HepG2 (cell line): Measurements from ENCODE around the gene KCNK17. TPM values are rescaled to one million over a fixed set of nuclear protein-coding genes. Genes with fewer than 3 reads are reported as not detected.
A peak's percentile ranks its signal among the peaks of the same experiment; 100 is the strongest.

Source experiments
- CHCHD3 ChIP-seq: sonication (generic); formaldehyde crosslinking; IDR thresholded peaks from 2 replicates; pipeline ENCODE4 v1.8.0; 2022; ENCODE audit warnings: mild to moderate bottlenecking, missing genetic modification reagents, moderate library complexity
- ELF3 ChIP-seq: IDR thresholded peaks from 2 replicates; pipeline ENCODE4 v1.6.1; 2016; ENCODE audit warnings: missing genetic modification reagents, missing compliant biosample characterization
- GABPB1 ChIP-seq: IDR thresholded peaks from 2 replicates; pipeline ENCODE4 v1.6.1; 2016; ENCODE audit warnings: mild to moderate bottlenecking, missing genetic modification reagents, moderate library complexity, missing compliant biosample characterization
- JUN ChIP-seq: sonication (generic); formaldehyde crosslinking; IDR thresholded peaks from 2 replicates; pipeline ENCODE4 v1.4.0; 2020; ENCODE audit warnings: mild to moderate bottlenecking, missing genetic modification reagents
- NCOA1 ChIP-seq: sonication (generic); formaldehyde crosslinking; IDR thresholded peaks from 2 replicates; pipeline ENCODE4 v1.9.0; 2021; ENCODE audit warnings: missing genetic modification reagents
- PAF1 ChIP-seq: IDR thresholded peaks from 2 replicates; pipeline ENCODE4 v1.6.1; 2016; ENCODE audit warnings: missing genetic modification reagents, missing compliant biosample characterization
- POLR2G ChIP-seq: fragments of 200-400 bp; formaldehyde crosslinking; IDR thresholded peaks from 2 replicates; pipeline ENCODE4 v1.6.1; 2018; ENCODE audit warnings: mild to moderate bottlenecking, low read depth, low read length, moderate library complexity
- RNF219 ChIP-seq: sonication (generic); formaldehyde crosslinking; IDR thresholded peaks from 2 replicates; pipeline ENCODE4 v1.5.0; 2020; ENCODE audit warnings: mild to moderate bottlenecking, missing genetic modification reagents
- TBP ChIP-seq: sonication (generic); formaldehyde crosslinking; IDR thresholded peaks from 2 replicates; pipeline ENCODE4 v1.5.0; 2020; ENCODE audit warnings: missing genetic modification reagents
- TBX2 ChIP-seq: sonication (generic); formaldehyde crosslinking; IDR thresholded peaks from 2 replicates; pipeline ENCODE4 v1.5.0; 2020; ENCODE audit warnings: missing genetic modification reagents, mild to moderate bottlenecking, borderline replicate concordance
- ZNF143 ChIP-seq: sonication (generic); formaldehyde crosslinking; IDR thresholded peaks from 2 replicates; pipeline ENCODE4 v1.4.0; 2020; ENCODE audit warnings: missing genetic modification reagents
- ZNF33B ChIP-seq: sonication (generic); formaldehyde crosslinking; IDR thresholded peaks from 2 replicates; pipeline ENCODE4 v1.5.1; 2020; ENCODE audit warnings: mild to moderate bottlenecking, missing genetic modification reagents
- ZNF557 ChIP-seq: sonication (generic); formaldehyde crosslinking; IDR thresholded peaks from 2 replicates; pipeline ENCODE4 v1.4.0; 2020; ENCODE audit warnings: missing genetic modification reagents
- polyA plus RNA-seq, 8 experiments: library from polyadenylated mRNA; depleted of rRNA in 3 of 8; stranded (reverse) in 7 of 8; unstranded in 1 of 8; fragments of >200 nt; fragmentation: Illumina TruSeq in 4 of 8; extraction: Trizol in 4 of 8; gene quantifications; 2 replicates each; pipeline versions ENCODE4 v1.2.1 to v1.2.3, GENCODE V29; 2011 to 2016; ENCODE audit warnings: low read depth in 4 of 8, missing spikeins in 1 of 8, mixed read lengths in 1 of 8; ENCODE audit not compliant: insufficient read depth in 1 of 8
- total RNA-seq, 5 experiments: library from RNA; depleted of rRNA; stranded (reverse); fragments of >200 nt; fragmentation: Illumina TruSeq; extraction: Trizol; gene quantifications; 2 replicates each; pipeline ENCODE4 v1.2.3, GENCODE V29; 2016; ENCODE audit warnings: low read depth in 1 of 5
- TF ChIP-seq, protein P1 (sequence below): sonication (generic); formaldehyde crosslinking; IDR thresholded peaks from 2 replicates; pipeline ENCODE4 v1.5.0; 2020; ENCODE audit warnings: mild to moderate bottlenecking, missing genetic modification reagents, moderate library complexity
- TF ChIP-seq, protein P2 (sequence below): sonication (generic); formaldehyde crosslinking; conservative IDR thresholded peaks from 2 replicates; pipeline ENCODE4 v1.5.0; 2020; ENCODE audit warnings: missing genetic modification reagents
- TF ChIP-seq, protein P3 (sequence below), 2 experiments: sonication (generic) in 1 of 2; formaldehyde crosslinking in 1 of 2; IDR thresholded peaks; 2 replicates each; pipeline versions ENCODE4 v1.6.1 to v1.9.0; 2014 to 2022; ENCODE audit warnings: antibody characterized with exemption in 1 of 2, borderline replicate concordance in 1 of 2, inconsistent platforms in 1 of 2, low read depth in 1 of 2, missing genetic modification reagents in 1 of 2

KCNK17 gene
- total and polyA plus RNA-seq, 2 of the 13 experiments (the other 11 are each of a cell fraction or from before 2014, with no cell fraction given): not detected

GRCh38 chr6:39302669-39303424 is 11.4 kb downstream of the KCNK17 start (continued):
- TF ChIP-seq, protein P1, sequence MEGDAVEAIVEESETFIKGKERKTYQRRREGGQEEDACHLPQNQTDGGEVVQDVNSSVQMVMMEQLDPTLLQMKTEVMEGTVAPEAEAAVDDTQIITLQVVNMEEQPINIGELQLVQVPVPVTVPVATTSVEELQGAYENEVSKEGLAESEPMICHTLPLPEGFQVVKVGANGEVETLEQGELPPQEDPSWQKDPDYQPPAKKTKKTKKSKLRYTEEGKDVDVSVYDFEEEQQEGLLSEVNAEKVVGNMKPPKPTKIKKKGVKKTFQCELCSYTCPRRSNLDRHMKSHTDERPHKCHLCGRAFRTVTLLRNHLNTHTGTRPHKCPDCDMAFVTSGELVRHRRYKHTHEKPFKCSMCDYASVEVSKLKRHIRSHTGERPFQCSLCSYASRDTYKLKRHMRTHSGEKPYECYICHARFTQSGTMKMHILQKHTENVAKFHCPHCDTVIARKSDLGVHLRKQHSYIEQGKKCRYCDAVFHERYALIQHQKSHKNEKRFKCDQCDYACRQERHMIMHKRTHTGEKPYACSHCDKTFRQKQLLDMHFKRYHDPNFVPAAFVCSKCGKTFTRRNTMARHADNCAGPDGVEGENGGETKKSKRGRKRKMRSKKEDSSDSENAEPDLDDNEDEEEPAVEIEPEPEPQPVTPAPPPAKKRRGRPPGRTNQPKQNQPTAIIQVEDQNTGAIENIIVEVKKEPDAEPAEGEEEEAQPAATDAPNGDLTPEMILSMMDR (CRISPR knock-in tag): peak; percentile 98
- TF ChIP-seq, protein P2, sequence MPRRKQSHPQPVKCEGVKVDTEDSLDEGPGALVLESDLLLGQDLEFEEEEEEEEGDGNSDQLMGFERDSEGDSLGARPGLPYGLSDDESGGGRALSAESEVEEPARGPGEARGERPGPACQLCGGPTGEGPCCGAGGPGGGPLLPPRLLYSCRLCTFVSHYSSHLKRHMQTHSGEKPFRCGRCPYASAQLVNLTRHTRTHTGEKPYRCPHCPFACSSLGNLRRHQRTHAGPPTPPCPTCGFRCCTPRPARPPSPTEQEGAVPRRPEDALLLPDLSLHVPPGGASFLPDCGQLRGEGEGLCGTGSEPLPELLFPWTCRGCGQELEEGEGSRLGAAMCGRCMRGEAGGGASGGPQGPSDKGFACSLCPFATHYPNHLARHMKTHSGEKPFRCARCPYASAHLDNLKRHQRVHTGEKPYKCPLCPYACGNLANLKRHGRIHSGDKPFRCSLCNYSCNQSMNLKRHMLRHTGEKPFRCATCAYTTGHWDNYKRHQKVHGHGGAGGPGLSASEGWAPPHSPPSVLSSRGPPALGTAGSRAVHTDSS (CRISPR knock-in tag): no peak
- TF ChIP-seq JUN (no peak), ELF3 (CRISPR knock-in tag) (0 out of 2 replicates have a peak, but pooled peaks have one; percentile 18), ZNF143 (CRISPR knock-in tag) (no peak), ZNF33B (no peak), RNF219 (CRISPR knock-in tag) (no peak), NCOA1 (CRISPR knock-in tag) (no peak), GABPB1 (CRISPR knock-in tag) (peak; percentile 85), PAF1 (CRISPR knock-in tag) (no peak), ZNF557 (CRISPR knock-in tag) (no peak), TBX2 (CRISPR knock-in tag) (peak; percentile 30; the same call in 1 of the 2 replicates), TBP (no peak), POLR2G (no peak), CHCHD3 (no peak)
- TF ChIP-seq, protein P3, sequence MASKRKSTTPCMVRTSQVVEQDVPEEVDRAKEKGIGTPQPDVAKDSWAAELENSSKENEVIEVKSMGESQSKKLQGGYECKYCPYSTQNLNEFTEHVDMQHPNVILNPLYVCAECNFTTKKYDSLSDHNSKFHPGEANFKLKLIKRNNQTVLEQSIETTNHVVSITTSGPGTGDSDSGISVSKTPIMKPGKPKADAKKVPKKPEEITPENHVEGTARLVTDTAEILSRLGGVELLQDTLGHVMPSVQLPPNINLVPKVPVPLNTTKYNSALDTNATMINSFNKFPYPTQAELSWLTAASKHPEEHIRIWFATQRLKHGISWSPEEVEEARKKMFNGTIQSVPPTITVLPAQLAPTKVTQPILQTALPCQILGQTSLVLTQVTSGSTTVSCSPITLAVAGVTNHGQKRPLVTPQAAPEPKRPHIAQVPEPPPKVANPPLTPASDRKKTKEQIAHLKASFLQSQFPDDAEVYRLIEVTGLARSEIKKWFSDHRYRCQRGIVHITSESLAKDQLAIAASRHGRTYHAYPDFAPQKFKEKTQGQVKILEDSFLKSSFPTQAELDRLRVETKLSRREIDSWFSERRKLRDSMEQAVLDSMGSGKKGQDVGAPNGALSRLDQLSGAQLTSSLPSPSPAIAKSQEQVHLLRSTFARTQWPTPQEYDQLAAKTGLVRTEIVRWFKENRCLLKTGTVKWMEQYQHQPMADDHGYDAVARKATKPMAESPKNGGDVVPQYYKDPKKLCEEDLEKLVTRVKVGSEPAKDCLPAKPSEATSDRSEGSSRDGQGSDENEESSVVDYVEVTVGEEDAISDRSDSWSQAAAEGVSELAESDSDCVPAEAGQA (IDR thresholded peaks at IDR 0.05; ENCODE audit: low read depth): no peak
- TF ChIP-seq, protein P3 (CRISPR knock-in tag; IDR thresholded peaks at IDR 0.05; ENCODE audit: borderline replicate concordance): no peak
